GM12891 (cell line): ENCODE data around the gene CHRNE.

Source experiments
- PAX5 ChIP-seq: IDR thresholded peaks from 2 replicates; pipeline ENCODE4 v1.6.1; 2011; ENCODE audit warnings: low read length, moderate library complexity, mild to moderate bottlenecking; ENCODE audit not compliant: insufficient read depth, severe bottlenecking
- POLR2A ChIP-seq: IDR thresholded peaks from 2 replicates; pipeline ENCODE4 v1.6.1; 2011; ENCODE audit warnings: low read depth, low read length, control low read depth
- POLR2AphosphoS5 ChIP-seq: IDR thresholded peaks from 2 replicates; pipeline ENCODE4 v1.6.1; 2011; ENCODE audit warnings: low read depth, low read length, control low read depth
- POU2F2 ChIP-seq: IDR thresholded peaks from 2 replicates; pipeline ENCODE4 v1.6.1; 2011; ENCODE audit warnings: low read depth, mild to moderate bottlenecking, control low read depth, low read length, moderate library complexity
- SPI1 ChIP-seq: IDR thresholded peaks from 2 replicates; pipeline ENCODE4 v1.6.1; 2011; ENCODE audit warnings: low read depth, low read length, control low read depth
- TAF1 ChIP-seq: IDR thresholded peaks from 2 replicates; pipeline ENCODE4 v1.6.1; 2011; ENCODE audit warnings: low read depth, low read length, control low read depth

- TF ChIP-seq POLR2AphosphoS5, result no peak
- no peak for TF ChIP-seq POLR2A
- no peak for TF ChIP-seq TAF1
- no peak for TF ChIP-seq PAX5
- no peak for TF ChIP-seq SPI1
- TF ChIP-seq POU2F2, result no peak
These were observed 4.5 kb downstream of the CHRNE start for GRCh38 chr17:4898351-4898750.
